K562 (cell line): ENCODE data around the gene TALDO1. TPM values are rescaled to one million over a fixed set of nuclear protein-coding genes. Genes with fewer than 3 reads are reported as not detected.

Source experiments
- ARID1B ChIP-seq: fragments of 450-650 bp; IDR thresholded peaks from 2 replicates; pipeline ENCODE4 v1.6.1; 2016; ENCODE audit warnings: antibody characterized with exemption, mild to moderate bottlenecking, inconsistent platforms
- CEBPB ChIP-seq: fragments of 450-650 bp; IDR thresholded peaks from 2 replicates; pipeline ENCODE4 v1.6.1; 2016; ENCODE audit warnings: missing genetic modification characterization, missing compliant biosample characterization
- E2F3 ChIP-seq: fragments of 250-450 bp; sonication (Bioruptor Pico); IDR thresholded peaks from 2 replicates; pipeline ENCODE4 v1.4.0; 2020; ENCODE audit warnings: mild to moderate bottlenecking
- GABPB2 ChIP-seq: fragments of 250-450 bp; sonication (Bioruptor Pico); conservative IDR thresholded peaks from 2 replicates; pipeline ENCODE4 v1.5.1; 2021; ENCODE audit warnings: mild to moderate bottlenecking
- HDAC1 ChIP-seq, 2 experiments: fragments of 450-650 bp; IDR thresholded peaks; 2 replicates each; pipeline ENCODE4 v1.6.1; 2016 to 2017; ENCODE audit warnings: inconsistent platforms in 1 of 2, mild to moderate bottlenecking in 1 of 2, moderate library complexity in 1 of 2
- IFI16 ChIP-seq: fragments of 250-450 bp; sonication (Bioruptor Pico); IDR thresholded peaks from 2 replicates; pipeline ENCODE4 v2.1.2; 2022; ENCODE audit warnings: mild to moderate bottlenecking, inconsistent platforms
- L3MBTL2 ChIP-seq: fragments of 450-650 bp; IDR thresholded peaks from 2 replicates; pipeline ENCODE4 v1.6.1; 2016; ENCODE audit warnings: mild to moderate bottlenecking, moderate library complexity
- LCOR ChIP-seq: sonication (generic); formaldehyde crosslinking; IDR thresholded peaks from 2 replicates; pipeline ENCODE4 v1.8.0; 2022; ENCODE audit warnings: mild to moderate bottlenecking, missing genetic modification reagents
- MAFF ChIP-seq: IDR thresholded peaks from 2 replicates; pipeline ENCODE4 v1.6.1; 2012; ENCODE audit warnings: low read length, improper control_type of control experiment
- MYNN ChIP-seq, 2 experiments: sonication (generic); formaldehyde crosslinking in 1 of 2; IDR thresholded peaks; 2 replicates each; pipeline versions ENCODE4 v1.5.0 to v1.6.1; 2016 to 2020; ENCODE audit warnings: antibody characterized with exemption in 1 of 2, missing genetic modification reagents in 1 of 2
- NFE2L1 ChIP-seq: fragments of 450-650 bp; IDR thresholded peaks from 2 replicates; pipeline ENCODE4 v1.6.1; 2016; ENCODE audit warnings: missing genetic modification characterization, low read depth, mild to moderate bottlenecking, missing compliant biosample characterization, moderate library complexity, borderline replicate concordance
- SMAD1 ChIP-seq: fragments of 150-350 bp; IDR thresholded peaks from 2 replicates; pipeline ENCODE4 v1.6.1; 2014; ENCODE audit warnings: low read length, low read depth; ENCODE audit not compliant: partially characterized antibody
- STAT5A ChIP-seq: IDR thresholded peaks from 2 replicates; pipeline ENCODE4 v1.6.1; 2012; ENCODE audit warnings: low read length, inconsistent platforms, borderline replicate concordance
- YY1 ChIP-seq, 3 experiments: IDR thresholded peaks; 2 replicates each; pipeline ENCODE4 v1.6.1; 2011; ENCODE audit warnings: low read length in 2 of 3, mild to moderate bottlenecking in 2 of 3, moderate library complexity in 2 of 3, borderline replicate concordance in 1 of 3, control low read depth in 1 of 3, low read depth in 1 of 3; ENCODE audit not compliant: insufficient read depth in 3 of 3, insufficient replicate concordance in 2 of 3, control insufficient read depth in 1 of 3, insufficient read length in 1 of 3; ENCODE audit errors: extremely low read depth in 1 of 3
- ZBTB7A ChIP-seq: IDR thresholded peaks from 2 replicates; pipeline ENCODE4 v1.6.1; 2011; ENCODE audit warnings: low read depth, mild to moderate bottlenecking, low read length, moderate library complexity, borderline replicate concordance; ENCODE audit not compliant: control insufficient read depth
- ZC3H11A ChIP-seq: IDR thresholded peaks from 2 replicates; pipeline ENCODE4 v1.6.1; 2012; ENCODE audit warnings: low read depth, low read length, improper control_type of control experiment
- ZFPM2 ChIP-seq: fragments of 250-450 bp; sonication (Bioruptor Pico); IDR thresholded peaks from 2 replicates; pipeline ENCODE4 v1.5.1; 2022; ENCODE audit warnings: mild to moderate bottlenecking
- ZNF75A ChIP-seq: fragments of 450-650 bp; formaldehyde crosslinking; IDR thresholded peaks from 2 replicates; pipeline ENCODE4 v1.4.0; 2020; ENCODE audit warnings: mild to moderate bottlenecking
- polyA plus RNA-seq, 8 experiments: library from polyadenylated mRNA; depleted of rRNA in 4 of 8; stranded (reverse) in 5 of 8; unstranded in 3 of 8; fragments of >200 nt; fragmentation: Nextera tagmentation in 2 of 8; fragmentation: Illumina TruSeq in 1 of 8; extraction: Ambion mirVana in 2 of 8; extraction: Trizol in 1 of 8; gene quantifications; 2 replicates each; pipeline versions ENCODE4 v1.2.1 to v1.2.3, GENCODE V29; 2011 to 2014; ENCODE audit warnings: inconsistent platforms in 1 of 8, missing spikeins in 1 of 8
- total RNA-seq, 7 experiments: library from RNA; depleted of rRNA in 6 of 7; stranded (reverse); fragments of >200 nt in 6 of 7; fragmentation: Illumina TruSeq in 2 of 7; extraction: Trizol in 2 of 7; gene quantifications; 2 replicates each; pipeline versions ENCODE4 v1.2.1 to v1.2.3, GENCODE V29; 2011 to 2021; ENCODE audit warnings: low replicate concordance in 1 of 7
- TF ChIP-seq, protein P1 (sequence below): fragments of 450-650 bp; conservative IDR thresholded peaks from 2 replicates; pipeline ENCODE4 v1.6.1; 2016; ENCODE audit warnings: missing genetic modification characterization, low read depth, mild to moderate bottlenecking, missing compliant biosample characterization, moderate library complexity
- TF ChIP-seq, protein P2 (sequence below): fragments of 450-650 bp; IDR thresholded peaks from 2 replicates; pipeline ENCODE4 v1.6.1; 2016; ENCODE audit warnings: borderline replicate concordance
- TF ChIP-seq, protein P3 (sequence below): sonication (generic); formaldehyde crosslinking; IDR thresholded peaks from 2 replicates; pipeline ENCODE4 v1.9.0; 2022; ENCODE audit warnings: mild to moderate bottlenecking, missing genetic modification reagents
- TF ChIP-seq, protein P4 (sequence below): conservative IDR thresholded peaks from 2 replicates; pipeline ENCODE4 v1.6.1; 2011; ENCODE audit warnings: low read depth, mild to moderate bottlenecking, low read length; ENCODE audit not compliant: control insufficient read depth
- TF ChIP-seq, protein P5 (sequence below): sonication (generic); formaldehyde crosslinking; IDR thresholded peaks from 2 replicates; pipeline ENCODE4 v1.8.0; 2022; ENCODE audit warnings: missing genetic modification reagents, mild to moderate bottlenecking, moderate library complexity, borderline replicate concordance

Gene TALDO1
- total and polyA plus RNA-seq, 9 of the 15 experiments (the other 6 are each of a cell fraction or from before 2014, with no cell fraction given) = 260 to 541 (median 441) TPM

DNA sequence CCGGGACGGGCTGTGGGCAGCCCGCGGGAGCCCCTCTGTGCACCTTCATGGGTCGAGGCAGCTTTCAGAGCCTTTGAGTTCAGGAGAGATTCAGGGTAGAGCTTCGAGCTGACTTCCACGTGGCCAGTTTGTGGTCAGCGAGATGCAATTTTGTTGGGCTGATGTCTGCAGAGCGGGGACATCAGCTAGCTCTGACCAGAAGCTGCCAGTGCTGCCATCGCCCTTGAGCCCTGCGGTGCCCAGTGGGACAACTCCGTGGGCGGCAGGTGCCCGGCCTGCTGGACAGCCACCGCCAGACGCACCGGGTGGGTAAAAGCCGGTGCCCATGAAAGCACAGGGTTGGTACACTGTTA is 719 bp downstream of the TALDO1 start (continued):
- TF ChIP-seq HDAC1 (IDR thresholded peaks at IDR 0.05) = peak in 1 of 2 experiments; percentile 64; a peak in 2 of 4 replicates
- TF ChIP-seq, protein P1, sequence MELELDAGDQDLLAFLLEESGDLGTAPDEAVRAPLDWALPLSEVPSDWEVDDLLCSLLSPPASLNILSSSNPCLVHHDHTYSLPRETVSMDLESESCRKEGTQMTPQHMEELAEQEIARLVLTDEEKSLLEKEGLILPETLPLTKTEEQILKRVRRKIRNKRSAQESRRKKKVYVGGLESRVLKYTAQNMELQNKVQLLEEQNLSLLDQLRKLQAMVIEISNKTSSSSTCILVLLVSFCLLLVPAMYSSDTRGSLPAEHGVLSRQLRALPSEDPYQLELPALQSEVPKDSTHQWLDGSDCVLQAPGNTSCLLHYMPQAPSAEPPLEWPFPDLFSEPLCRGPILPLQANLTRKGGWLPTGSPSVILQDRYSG = peak; percentile 80
- TF ChIP-seq MAFF = no peak
- TF ChIP-seq LCOR (CRISPR knock-in tag) = 0 out of 2 replicates have a peak, but pooled peaks have one; percentile 58
- TF ChIP-seq SMAD1 = no peak
- no peak for TF ChIP-seq ARID1B
- 0 out of 2 replicates have a peak, but pooled peaks have one; percentile 49 for TF ChIP-seq GABPB2 (CRISPR knock-in tag)
- no peak for TF ChIP-seq ZC3H11A
- TF ChIP-seq, protein P2, sequence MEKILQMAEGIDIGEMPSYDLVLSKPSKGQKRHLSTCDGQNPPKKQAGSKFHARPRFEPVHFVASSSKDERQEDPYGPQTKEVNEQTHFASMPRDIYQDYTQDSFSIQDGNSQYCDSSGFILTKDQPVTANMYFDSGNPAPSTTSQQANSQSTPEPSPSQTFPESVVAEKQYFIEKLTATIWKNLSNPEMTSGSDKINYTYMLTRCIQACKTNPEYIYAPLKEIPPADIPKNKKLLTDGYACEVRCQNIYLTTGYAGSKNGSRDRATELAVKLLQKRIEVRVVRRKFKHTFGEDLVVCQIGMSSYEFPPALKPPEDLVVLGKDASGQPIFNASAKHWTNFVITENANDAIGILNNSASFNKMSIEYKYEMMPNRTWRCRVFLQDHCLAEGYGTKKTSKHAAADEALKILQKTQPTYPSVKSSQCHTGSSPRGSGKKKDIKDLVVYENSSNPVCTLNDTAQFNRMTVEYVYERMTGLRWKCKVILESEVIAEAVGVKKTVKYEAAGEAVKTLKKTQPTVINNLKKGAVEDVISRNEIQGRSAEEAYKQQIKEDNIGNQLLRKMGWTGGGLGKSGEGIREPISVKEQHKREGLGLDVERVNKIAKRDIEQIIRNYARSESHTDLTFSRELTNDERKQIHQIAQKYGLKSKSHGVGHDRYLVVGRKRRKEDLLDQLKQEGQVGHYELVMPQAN = peak; percentile 77
- peak in 1 of 3 experiments; percentile 15 for TF ChIP-seq YY1 (IDR thresholded peaks at IDR 0.05; ENCODE audit: borderline replicate concordance in 1 of 3, control insufficient read depth in 1 of 3, extremely low read depth in 1 of 3, insufficient read depth in 3 of 3, insufficient read length in 1 of 3, insufficient replicate concordance in 2 of 3, low read depth in 1 of 3, low read length in 2 of 3)
- TF ChIP-seq, protein P3, sequence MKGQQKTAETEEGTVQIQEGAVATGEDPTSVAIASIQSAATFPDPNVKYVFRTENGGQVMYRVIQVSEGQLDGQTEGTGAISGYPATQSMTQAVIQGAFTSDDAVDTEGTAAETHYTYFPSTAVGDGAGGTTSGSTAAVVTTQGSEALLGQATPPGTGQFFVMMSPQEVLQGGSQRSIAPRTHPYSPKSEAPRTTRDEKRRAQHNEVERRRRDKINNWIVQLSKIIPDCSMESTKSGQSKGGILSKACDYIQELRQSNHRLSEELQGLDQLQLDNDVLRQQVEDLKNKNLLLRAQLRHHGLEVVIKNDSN = peak; percentile 49; the same call in 1 of the 2 replicates
- TF ChIP-seq CEBPB (tag) = no peak
- TF ChIP-seq MYNN (IDR thresholded peaks at IDR 0.05) = no peak
- no peak for TF ChIP-seq MYNN (CRISPR knock-in tag; IDR thresholded peaks at IDR 0.05)
- no peak for TF ChIP-seq STAT5A
- 0 out of 2 replicates have a peak, but pooled peaks have one; percentile 75 for TF ChIP-seq E2F3
- no peak for TF ChIP-seq ZBTB7A
- TF ChIP-seq, protein P4, sequence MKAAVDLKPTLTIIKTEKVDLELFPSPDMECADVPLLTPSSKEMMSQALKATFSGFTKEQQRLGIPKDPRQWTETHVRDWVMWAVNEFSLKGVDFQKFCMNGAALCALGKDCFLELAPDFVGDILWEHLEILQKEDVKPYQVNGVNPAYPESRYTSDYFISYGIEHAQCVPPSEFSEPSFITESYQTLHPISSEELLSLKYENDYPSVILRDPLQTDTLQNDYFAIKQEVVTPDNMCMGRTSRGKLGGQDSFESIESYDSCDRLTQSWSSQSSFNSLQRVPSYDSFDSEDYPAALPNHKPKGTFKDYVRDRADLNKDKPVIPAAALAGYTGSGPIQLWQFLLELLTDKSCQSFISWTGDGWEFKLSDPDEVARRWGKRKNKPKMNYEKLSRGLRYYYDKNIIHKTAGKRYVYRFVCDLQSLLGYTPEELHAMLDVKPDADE = 0 out of 2 replicates have a peak, but pooled peaks have one; percentile 18
- TF ChIP-seq ZFPM2 (CRISPR knock-in tag) = 0 out of 2 replicates have a peak, but pooled peaks have one; percentile 64
- TF ChIP-seq, protein P5, sequence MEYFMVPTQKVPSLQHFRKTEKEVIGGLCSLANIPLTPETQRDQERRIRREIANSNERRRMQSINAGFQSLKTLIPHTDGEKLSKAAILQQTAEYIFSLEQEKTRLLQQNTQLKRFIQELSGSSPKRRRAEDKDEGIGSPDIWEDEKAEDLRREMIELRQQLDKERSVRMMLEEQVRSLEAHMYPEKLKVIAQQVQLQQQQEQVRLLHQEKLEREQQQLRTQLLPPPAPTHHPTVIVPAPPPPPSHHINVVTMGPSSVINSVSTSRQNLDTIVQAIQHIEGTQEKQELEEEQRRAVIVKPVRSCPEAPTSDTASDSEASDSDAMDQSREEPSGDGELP (CRISPR knock-in tag) = peak; percentile 60; the same call in 1 of the 2 replicates
- peak; percentile 93 for TF ChIP-seq L3MBTL2
- no peak for TF ChIP-seq IFI16 (CRISPR knock-in tag)
- no peak for TF ChIP-seq NFE2L1 (tag)
- TF ChIP-seq ZNF75A (CRISPR knock-in tag) = no peak
